HL-60 (cell line): ENCODE measurements around the gene DCP1B.

Experiments used
- DNase-seq, 2 experiments: peaks; one replicate each; pipeline ENCODE4 v3.0.0-alpha.2; 2010 to 2020; ENCODE audit warnings: low read depth in 1 of 2, low spot score in 1 of 2
- H3K27ac ChIP-seq: fragments of 250-450 bp; sonication (Bioruptor Pico); replicated peaks from 2 replicates; pipeline ENCODE4 v1.5.1; 2020; ENCODE audit warnings: mild to moderate bottlenecking, moderate library complexity
- H3K27me3 ChIP-seq: fragments of 250-450 bp; sonication (Bioruptor Pico); 2 replicates; pipeline ENCODE4 v1.5.1; 2021; ENCODE audit warnings: mild to moderate bottlenecking, moderate library complexity; ENCODE audit not compliant: insufficient read depth, poor library complexity, severe bottlenecking
- H3K4me3 ChIP-seq: replicated peaks from 2 replicates; pipeline ENCODE4 v1.5.1; 2011; ENCODE audit warnings: mild to moderate bottlenecking, control low read depth, low read length; ENCODE audit not compliant: insufficient read depth
- CTCF ChIP-seq: IDR thresholded peaks from one replicate; pipeline ENCODE4 v1.5.1; 2011; ENCODE audit warnings: low read length, control low read depth, inconsistent platforms; ENCODE audit not compliant: insufficient read depth
- GABPA ChIP-seq: IDR thresholded peaks from 2 replicates; pipeline ENCODE4 v1.6.1; 2012; ENCODE audit warnings: low read depth
- POLR2AphosphoS5 ChIP-seq: IDR thresholded peaks from 2 replicates; pipeline ENCODE4 v1.6.1; 2012; ENCODE audit warnings: low read depth
- REST ChIP-seq: IDR thresholded peaks from 2 replicates; pipeline ENCODE4 v1.6.1; 2012; ENCODE audit warnings: low read depth; ENCODE audit not compliant: insufficient replicate concordance
- SPI1 ChIP-seq: IDR thresholded peaks from 2 replicates; pipeline ENCODE4 v1.6.1; 2012; ENCODE audit warnings: low read depth, mild to moderate bottlenecking, borderline replicate concordance

The DCP1B gene

GRCh38 chr12:1935242-1935641 lies 69.0 kb downstream of the DCP1B start:
- no peaks in the 10 kb centered on the region for H3K27me3 ChIP-seq
- H3K27ac ChIP-seq = no peak overlapping the region
- no peak overlapping the region for H3K4me3 ChIP-seq
- DNase-seq = no peak
- TF ChIP-seq SPI1 = no peak
- no peak for TF ChIP-seq GABPA
- no peak for TF ChIP-seq CTCF

- no peak overlapping the region for H3K27ac ChIP-seq
- no peak for TF ChIP-seq POLR2AphosphoS5
- no peak for TF ChIP-seq REST
- TF ChIP-seq CTCF = no peak
- TF ChIP-seq GABPA = no peak
- no peak for TF ChIP-seq SPI1
- no peak overlapping the region for H3K4me3 ChIP-seq
- no peak for DNase-seq
- no peaks in the 10 kb centered on the region for H3K27me3 ChIP-seq
Measured at GRCh38 chr12:1934831-1935230, 69.4 kb downstream of the DCP1B start.

- Histone ChIP-seq H3K27me3 (no peaks in the 10 kb centered on the region), H3K4me3 (no peak overlapping the region), H3K27ac (no peak overlapping the region)
- TF ChIP-seq GABPA (no peak), REST (no peak), CTCF (no peak), POLR2AphosphoS5 (no peak), SPI1 (no peak)
- no peak for DNase-seq
Measured at GRCh38 chr12:1934068-1934467, 70.2 kb downstream of the DCP1B start.

GRCh38 chr12:1933342-1934051 lies 70.8 kb downstream of the DCP1B start:
- H3K4me3 ChIP-seq = no peak overlapping the region
- TF ChIP-seq GABPA = no peak
- TF ChIP-seq SPI1 = no peak
- TF ChIP-seq REST = no peak
- TF ChIP-seq CTCF = no peak
- no peak for TF ChIP-seq POLR2AphosphoS5
- no peak overlapping the region for H3K27ac ChIP-seq
- DNase-seq = no peak
- H3K27me3 ChIP-seq = no peaks in the 10 kb centered on the region
